Right renal cortex interstitium (tissue), 3 donors: Measurements from ENCODE around the gene SLC9A8. TPM values are rescaled to one million over a fixed set of nuclear protein-coding genes. Genes with fewer than 3 reads are reported as not detected.

Experiments
- polyA plus RNA-seq, 3 donors: library from polyadenylated mRNA; unstranded; fragments of 120-200 nt; gene quantifications; one replicate each; pipeline ENCODE4 v1.2.1, GENCODE V29; 2013; ENCODE audit not compliant: insufficient read length in 3 of 3

SLC9A8 gene
- polyA plus RNA-seq, 3 donors, result 8.0 to 8.1 (median 8.0) TPM

Other genes with a start within 250 kb of the SLC9A8 start
- gene PTGIS, start 244.7 kb upstream of the SLC9A8 start, polyA plus RNA-seq, result 10 to 100 TPM; 27.0 to 31.6 (median 28.0) TPM
- 10 to 100 TPM; 50.0 to 56.4 (median 50.1) TPM for gene B4GALT5, start 99.0 kb upstream of the SLC9A8 start, polyA plus RNA-seq
- 10 to 100 TPM in 1 of 3 donors, 1 to 10 TPM in 2; 8.8 to 10.3 (median 9.7) TPM for gene SPATA2, start 102.7 kb downstream of the SLC9A8 start, polyA plus RNA-seq
- 10 to 100 TPM; 64.1 to 67.4 (median 67.2) TPM for gene RNF114, start 123.6 kb downstream of the SLC9A8 start, polyA plus RNA-seq
- gene SNAI1, start 170.2 kb downstream of the SLC9A8 start, polyA plus RNA-seq, result 10 to 100 TPM in 2 of 3 donors, 1 to 10 TPM in 1; 9.9 to 10.7 (median 10.2) TPM